ENCODE measurements around the gene NCOA3.

- TF ChIP-seq POLR2A (IDR thresholded peaks at IDR 0.05; ENCODE audit: low read length) (no peak), GATA1 (IDR thresholded peaks at IDR 0.05; ENCODE audit: low read depth, low read length) (no peak)
These were observed 66.3 kb downstream of the NCOA3 start for GRCh38 chr20:47568019-47568418.
